Activated T-cell treated with anti-CD3 and anti-CD28 coated beads for 4 hours (primary cell): ENCODE measurements around the gene LYPD6B.
"Not testable (repeated sequence)": the region's sequence is repeated elsewhere in the genome, so short reads cannot be mapped to it uniquely, and the experiment has no call there.

Experiments
- DNase-seq: peaks from one replicate; pipeline ENCODE4 v3.0.0-alpha.2; 2020

Gene LYPD6B

DNA sequence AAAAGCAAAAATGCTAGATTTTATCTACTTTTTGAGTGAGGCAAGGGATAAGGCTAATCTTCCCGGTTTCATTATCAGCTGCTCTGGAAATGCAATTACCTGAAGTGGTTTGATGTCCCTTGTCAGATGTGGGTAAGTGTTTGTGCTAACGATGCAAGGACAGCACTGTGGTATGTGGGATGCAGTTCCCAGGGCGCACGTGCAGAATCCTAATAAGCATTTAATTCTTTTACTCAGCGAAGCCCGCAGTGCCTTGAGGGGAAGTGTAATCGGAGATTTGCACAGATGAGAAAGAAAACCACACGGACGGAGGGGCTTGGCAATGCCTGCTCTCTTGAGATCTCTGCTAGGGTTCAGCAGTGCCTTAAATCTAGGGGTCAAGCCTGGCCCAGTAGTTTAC is 183.4 kb downstream of the LYPD6B start:
- no peak for DNase-seq

DNA sequence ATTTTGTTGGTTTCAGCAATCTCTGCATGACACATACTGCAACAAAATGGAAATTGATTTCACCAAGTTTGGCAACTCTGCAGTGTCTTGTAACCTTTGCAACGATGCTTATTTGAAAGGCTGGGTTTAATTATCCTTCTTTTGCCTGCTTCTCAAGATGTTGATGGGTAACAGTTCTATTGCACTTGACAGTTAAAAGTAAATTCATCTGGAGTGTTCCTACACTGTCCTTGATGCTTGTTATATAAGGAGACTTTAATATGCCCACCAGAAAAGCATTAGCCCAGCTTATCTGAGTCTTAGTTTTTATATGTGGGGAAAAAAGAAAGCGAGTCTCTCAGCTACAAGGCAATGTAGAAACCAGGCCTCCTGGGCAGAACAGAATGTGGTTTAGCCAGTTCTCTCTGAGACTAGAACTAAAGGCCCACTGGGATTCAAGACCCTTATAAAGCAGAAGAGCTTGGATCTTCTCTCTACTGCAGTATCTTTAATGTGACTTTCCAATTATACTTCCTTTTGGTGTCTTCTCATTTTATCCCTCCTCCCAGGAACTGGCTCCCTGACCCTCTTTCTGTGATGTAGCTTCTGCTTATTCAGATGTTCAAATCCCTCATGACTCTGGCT is 185.1 kb downstream of the LYPD6B start:
- no peak for DNase-seq

DNA sequence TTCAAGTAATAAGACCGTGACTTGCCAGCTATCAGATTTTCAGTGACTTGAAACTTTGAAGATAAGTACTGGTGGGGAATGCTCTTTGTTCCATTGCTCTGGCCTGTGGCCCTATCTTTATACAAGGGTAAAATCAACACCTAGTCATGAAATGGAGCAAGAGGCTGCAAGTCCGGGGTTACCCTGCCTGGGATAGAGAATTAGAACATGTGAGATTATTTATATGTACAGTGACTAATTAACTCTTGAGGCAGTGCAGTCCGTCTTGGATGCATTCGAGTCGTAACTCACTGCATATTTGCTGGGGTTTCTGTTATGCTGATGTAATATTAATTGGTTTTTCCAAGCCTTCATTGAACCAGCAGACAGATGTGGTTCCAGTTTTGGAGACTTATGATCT is 186.0 kb downstream of the LYPD6B start:
- no peak for DNase-seq

DNA sequence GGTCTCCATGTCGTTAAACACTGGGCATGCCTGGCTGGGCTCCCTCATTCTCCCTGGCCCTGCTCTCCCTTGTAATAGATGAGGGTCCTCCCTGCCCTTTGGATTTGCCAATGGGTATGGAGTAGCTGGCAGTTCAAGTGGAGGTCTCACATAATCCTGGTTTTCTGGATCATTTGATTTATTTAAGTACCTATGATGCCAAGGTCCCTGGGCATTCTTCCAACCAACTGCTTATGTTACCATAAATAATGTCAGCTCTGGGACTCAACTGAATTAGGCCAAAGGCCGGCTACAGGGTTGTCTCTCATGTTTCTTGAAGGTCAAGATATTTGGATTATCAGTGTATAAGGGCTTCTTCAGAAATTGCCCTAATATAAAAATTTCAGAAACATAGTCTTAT is 186.9 kb downstream of the LYPD6B start:
- no peak for DNase-seq

GRCh38 chr2:149226790-149227189 is 188.3 kb downstream of the LYPD6B start:
- no peak for DNase-seq

DNA sequence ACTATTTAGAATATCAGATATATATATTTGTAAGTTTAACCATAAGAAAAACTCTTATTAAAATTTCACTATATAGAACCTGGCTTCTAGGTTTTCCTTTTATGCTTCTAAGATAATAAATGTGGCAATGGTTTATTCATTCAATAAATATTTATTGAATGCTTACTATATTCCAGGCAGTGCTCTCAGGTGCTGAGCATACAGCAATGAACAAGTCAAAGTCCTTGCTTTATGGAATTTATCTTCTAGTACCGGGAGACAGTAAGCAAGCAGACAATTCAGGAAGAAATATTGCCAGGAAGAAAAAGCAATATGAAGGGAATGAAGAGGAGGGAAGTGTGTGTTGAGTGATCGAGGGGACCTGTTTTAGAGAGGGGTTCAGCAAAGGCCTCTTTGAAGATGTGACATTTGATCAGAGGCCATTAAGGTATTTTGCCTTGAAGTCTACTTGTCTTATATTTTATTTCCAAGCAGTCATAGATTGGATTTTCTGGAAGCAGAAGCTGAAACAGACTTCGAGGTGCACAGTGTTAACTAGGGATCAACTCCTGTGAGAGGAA is 197.4 kb downstream of the LYPD6B start:
- DNase-seq, result no peak

GRCh38 chr2:149236410-149236809 is 197.9 kb downstream of the LYPD6B start:
- no peak for DNase-seq

- no peak for DNase-seq
These were observed 207.7 kb downstream of the LYPD6B start for GRCh38 chr2:149246186-149246585.

GRCh38 chr2:149251436-149251835 is 212.9 kb downstream of the LYPD6B start:
- not testable (repeated sequence) for DNase-seq

DNA sequence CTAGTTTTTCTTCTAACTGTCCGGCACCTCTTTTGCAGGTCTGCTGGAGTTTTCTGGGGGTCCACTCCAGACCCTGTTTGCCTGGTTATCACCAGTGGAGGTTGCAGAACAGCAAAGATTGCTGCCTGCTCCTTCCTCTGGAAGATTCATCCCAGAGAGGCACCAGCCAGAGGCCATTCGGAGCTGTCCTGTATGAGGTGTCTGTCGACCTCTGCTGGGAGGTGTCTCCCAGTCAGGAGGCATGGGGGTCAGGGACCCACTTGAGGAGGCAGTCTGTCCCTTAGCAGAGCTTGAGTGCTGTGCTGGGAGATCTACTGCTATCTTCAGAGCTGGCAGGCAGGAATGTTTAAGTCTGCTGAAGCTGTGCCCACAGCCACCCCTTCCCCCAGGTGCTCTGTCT is 218.4 kb downstream of the LYPD6B start:
- DNase-seq, result not testable (repeated sequence)

DNA sequence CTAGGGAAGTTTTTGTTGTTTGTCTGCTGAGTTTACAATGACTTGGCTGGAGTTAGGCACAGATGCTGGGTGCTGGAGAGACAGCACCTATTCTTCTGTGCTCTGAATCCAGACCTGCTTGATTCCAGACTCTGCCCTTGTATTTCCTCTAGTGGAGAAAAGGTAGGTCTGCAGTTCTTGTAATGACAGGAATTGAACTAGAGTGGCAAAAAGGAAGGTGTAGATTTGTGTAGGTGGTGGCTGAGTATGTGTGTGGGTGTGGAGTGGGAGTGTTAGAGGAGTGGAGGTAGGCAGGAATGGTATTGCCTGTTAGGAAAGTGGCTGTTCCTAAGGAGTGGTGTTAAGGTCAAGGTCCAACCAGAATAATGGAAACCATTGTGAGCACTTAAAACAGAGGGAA is 220.0 kb downstream of the LYPD6B start:
- DNase-seq, result no peak

DNA sequence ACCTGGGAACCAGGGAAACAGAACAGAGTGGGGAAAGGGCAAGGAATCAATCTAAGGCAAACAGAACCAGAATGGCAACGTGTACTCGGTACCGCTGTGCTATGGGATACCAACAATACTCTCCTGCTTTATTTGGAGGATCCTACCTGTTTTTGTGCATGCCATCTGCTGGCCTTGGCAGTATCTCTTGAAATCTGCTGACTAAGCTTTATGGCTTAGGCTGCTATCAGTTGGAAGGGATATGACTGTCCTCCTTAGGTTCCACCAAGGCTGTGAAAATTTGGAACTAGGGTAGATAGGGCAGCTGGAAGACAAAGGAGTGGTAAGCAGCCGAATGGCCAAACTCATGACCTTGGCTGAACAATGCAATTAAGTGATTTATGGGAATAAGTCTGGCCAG is 220.6 kb downstream of the LYPD6B start:
- DNase-seq, result no peak

DNA sequence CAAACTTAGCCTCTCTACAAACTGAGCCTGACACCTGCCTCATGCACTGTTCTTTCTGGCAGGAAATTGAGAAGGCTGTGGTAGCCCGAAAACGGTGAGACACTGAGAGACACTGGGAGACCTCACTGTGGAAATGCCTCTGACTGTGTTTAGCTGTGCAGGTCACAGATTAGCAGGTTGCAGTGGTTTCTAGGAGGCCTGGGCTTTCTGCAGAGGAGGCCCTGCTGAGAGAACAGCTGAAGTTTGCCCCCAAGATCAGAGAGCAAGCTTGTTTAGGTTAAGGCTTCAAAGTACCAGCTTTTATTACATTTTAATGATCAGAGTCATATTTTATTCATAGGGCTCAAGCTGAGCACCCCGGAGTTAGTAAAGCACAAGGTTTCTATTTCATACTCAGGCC is 223.2 kb downstream of the LYPD6B start:
- DNase-seq, result no peak
